ENCODE data around the gene SNX15.

DNA sequence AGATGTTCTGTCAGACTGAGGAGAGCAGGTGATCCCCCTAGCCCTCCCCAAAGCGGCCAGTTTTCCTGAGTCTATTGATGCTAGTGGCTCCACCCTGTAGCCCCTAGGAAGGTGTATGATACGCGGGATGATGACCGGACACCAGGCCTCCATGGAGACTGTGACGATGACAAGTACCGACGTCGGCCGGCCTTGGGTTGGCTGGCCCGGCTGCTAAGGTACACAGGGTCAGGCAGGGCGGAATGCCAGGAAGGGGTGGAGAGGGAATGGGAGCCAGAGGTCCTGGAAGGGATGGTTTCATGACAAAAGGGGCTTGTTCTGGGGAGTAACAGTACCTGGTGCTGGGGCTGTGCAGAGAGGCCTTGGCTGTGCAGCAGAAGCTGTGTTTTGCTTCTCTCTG, 60.0 kb downstream of the SNX15 start:
- TF ChIP-seq, protein P1, sequence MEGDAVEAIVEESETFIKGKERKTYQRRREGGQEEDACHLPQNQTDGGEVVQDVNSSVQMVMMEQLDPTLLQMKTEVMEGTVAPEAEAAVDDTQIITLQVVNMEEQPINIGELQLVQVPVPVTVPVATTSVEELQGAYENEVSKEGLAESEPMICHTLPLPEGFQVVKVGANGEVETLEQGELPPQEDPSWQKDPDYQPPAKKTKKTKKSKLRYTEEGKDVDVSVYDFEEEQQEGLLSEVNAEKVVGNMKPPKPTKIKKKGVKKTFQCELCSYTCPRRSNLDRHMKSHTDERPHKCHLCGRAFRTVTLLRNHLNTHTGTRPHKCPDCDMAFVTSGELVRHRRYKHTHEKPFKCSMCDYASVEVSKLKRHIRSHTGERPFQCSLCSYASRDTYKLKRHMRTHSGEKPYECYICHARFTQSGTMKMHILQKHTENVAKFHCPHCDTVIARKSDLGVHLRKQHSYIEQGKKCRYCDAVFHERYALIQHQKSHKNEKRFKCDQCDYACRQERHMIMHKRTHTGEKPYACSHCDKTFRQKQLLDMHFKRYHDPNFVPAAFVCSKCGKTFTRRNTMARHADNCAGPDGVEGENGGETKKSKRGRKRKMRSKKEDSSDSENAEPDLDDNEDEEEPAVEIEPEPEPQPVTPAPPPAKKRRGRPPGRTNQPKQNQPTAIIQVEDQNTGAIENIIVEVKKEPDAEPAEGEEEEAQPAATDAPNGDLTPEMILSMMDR (IDR thresholded peaks at IDR 0.05; ENCODE audit: low read depth, low read length) = no peak
- no peak for TF ChIP-seq POLR2A (IDR thresholded peaks at IDR 0.05; ENCODE audit: extremely low read depth, insufficient read length)
- TF ChIP-seq, protein P2, sequence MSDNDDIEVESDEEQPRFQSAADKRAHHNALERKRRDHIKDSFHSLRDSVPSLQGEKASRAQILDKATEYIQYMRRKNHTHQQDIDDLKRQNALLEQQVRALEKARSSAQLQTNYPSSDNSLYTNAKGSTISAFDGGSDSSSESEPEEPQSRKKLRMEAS (IDR thresholded peaks at IDR 0.05; ENCODE audit: low read depth, low read length) = no peak
- TF ChIP-seq MYC (IDR thresholded peaks at IDR 0.05; ENCODE audit: low read depth, low read length) = no peak
